GM19239 (cell line): ENCODE measurements around the gene NOP9.
A peak's percentile ranks its signal among the peaks of the same experiment; 100 is the strongest.

ENCODE experiments used
- DNase-seq: peaks from one replicate; pipeline ENCODE4 v3.0.0; 2011; ENCODE audit warnings: low spot score; ENCODE audit not compliant: insufficient read length
- FAIRE-seq: peaks from 2 replicates; lab custom pipeline; 2011; peaks lifted over from hg19 to GRCh38; lab: Jason Lieb, UNC

Gene NOP9

GRCh38 chr14:24262821-24263733 lies 36.6 kb upstream of the NOP9 start, which contains the start of gene TGM1:
TGM1 (minus strand) TSS chr14:24263177; CDS start chr14:24262352, 825 bp downstream.
- no peak for DNase-seq
- FAIRE-seq, result no peak

DNA sequence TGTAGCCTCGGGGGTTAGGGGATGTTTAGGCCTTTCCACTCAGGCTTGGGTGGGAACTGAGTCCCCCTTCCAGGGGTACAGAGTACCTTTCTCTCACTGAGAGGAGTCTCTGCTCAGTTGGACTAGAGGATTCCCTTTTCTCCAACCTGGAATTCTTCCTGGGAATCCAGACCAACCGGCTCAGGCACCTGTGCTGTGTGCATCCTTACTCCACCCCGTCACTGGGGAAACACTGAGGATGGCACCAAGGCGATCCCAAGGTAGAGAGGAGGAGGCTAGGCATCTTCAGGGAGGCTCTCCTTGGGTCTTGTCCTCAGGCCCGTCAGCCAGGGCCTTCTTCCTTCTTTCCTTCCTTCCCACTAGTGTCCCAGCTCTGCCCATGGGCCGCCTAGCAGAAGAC lies 35.8 kb upstream of the NOP9 start:
- FAIRE-seq (no peak), DNase-seq (no peak)

DNA sequence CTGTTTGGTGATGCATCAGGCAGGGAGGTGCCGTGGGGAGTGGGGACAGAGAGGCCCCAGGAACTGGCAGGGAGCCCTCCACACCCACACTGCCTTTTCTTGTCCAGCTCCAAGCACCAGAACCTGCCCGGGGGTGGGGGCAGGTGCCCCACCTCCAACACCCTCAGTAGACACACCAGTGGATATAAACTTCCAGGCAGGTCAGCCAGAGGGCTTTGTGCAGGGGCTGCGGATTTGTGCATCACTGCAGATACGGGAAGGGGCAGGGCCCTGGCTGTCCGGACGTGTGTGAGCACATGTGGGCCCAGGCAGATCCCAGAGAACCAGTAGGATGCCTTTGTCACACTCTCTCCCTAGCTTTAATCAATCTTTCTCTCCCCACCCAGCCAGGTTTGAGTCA lies 35.4 kb upstream of the NOP9 start:
- FAIRE-seq (no peak), DNase-seq (no peak)

- FAIRE-seq, result no peak
- no peak for DNase-seq
These were observed 33.1 kb upstream of the NOP9 start for GRCh38 chr14:24266344-24267244.

- DNase-seq (no peak), FAIRE-seq (no peak)
These were observed 32.1 kb upstream of the NOP9 start for GRCh38 chr14:24267516-24267915.

GRCh38 chr14:24268225-24268624 lies 31.4 kb upstream of the NOP9 start:
- FAIRE-seq, result no peak

GRCh38 chr14:24269368-24269767 lies 30.3 kb upstream of the NOP9 start:
- FAIRE-seq (no peak), DNase-seq (no peak)

More at GRCh38 chr14:24268225-24268624, 31.4 kb upstream of the NOP9 start:
- no peak for DNase-seq

GRCh38 chr14:24269910-24270536 lies 29.6 kb upstream of the NOP9 start:
- DNase-seq (no peak), FAIRE-seq (no peak)

- FAIRE-seq, result no peak
- DNase-seq, result no peak
These were observed 29.0 kb upstream of the NOP9 start for GRCh38 chr14:24270537-24271133.

GRCh38 chr14:24271134-24271833 lies 28.4 kb upstream of the NOP9 start, which contains the start of gene RABGGTA:
RABGGTA (minus strand) TSS chr14:24271597; CDS start chr14:24271115, 482 bp downstream.
- FAIRE-seq, result peak; percentile 82
- DNase-seq, result peak; percentile 91

DNA sequence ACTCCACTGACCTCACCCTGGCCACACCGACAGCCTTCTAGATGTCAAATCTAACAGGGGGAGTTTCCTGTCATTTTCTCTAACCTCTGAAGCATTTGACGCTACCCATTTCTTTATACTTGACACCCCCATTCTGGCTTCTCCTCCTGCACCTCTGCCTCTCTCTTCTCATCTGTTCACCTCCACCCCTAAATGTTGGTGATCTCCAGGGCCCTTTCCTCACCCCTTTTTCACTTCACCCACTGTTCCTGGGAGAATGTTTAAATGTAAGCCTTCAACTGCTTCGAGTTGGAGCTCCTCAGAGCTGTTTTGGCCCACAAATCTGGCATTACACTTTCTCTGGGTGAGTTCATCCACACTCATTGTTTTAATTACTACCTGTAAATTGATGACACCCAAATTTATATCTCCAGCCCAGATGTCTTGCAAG lies 27.8 kb upstream of the NOP9 start:
- FAIRE-seq (no peak), DNase-seq (no peak)

- FAIRE-seq, result no peak
- DNase-seq, result no peak
These were observed 27.2 kb upstream of the NOP9 start for GRCh38 chr14:24272467-24272866.

DNA sequence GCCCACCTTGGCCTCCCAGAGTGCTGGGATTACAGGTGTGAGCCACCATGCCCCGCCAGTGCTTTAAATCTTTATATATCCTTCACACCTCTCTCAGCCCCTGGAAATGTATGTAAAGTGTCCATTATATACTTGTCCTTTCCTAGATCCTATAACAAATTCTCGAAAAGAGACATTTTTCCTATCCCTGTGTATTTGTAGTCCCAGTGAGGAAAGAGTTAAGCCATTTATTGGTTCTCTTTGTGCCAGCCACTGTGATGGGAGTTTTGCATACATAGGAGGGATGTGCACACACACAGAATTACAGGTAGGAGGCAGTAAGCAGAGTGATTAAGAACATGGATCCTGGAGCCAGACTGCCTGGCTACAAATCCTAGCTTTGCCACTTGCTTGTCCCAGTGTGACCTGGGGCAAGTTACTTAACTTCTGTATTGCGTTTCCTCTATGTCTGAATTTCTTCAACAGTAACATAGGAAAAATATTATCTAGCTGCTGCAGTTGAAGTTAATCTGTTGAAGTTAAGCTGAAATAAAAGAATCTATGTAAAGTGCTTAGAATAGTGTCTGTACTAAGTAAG lies 26.1 kb upstream of the NOP9 start:
- no peak for DNase-seq
- no peak for FAIRE-seq

DNA sequence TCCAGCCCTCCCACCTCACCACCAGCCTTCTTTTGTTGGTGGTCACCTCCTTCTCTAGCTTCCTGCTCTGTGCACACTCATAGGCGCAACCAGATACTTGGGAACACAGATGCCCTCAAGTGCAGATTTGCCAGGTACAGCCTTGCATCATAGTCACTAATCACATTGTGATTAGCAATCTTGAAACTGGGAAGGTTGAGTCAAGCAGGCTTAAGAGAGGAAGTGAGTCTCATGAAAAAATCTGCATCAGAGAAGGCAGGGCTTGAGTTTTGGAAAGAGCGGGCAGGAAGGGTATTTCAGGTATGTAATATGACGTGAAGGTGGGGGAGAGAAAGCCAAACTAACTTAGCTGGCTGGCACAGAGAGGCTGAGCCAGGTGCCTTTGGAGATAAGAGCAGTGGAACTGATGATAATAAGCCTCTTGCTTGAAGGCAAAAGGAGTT lies 25.5 kb upstream of the NOP9 start:
- peak; percentile 60 for DNase-seq
- peak; percentile 96 for FAIRE-seq

DNA sequence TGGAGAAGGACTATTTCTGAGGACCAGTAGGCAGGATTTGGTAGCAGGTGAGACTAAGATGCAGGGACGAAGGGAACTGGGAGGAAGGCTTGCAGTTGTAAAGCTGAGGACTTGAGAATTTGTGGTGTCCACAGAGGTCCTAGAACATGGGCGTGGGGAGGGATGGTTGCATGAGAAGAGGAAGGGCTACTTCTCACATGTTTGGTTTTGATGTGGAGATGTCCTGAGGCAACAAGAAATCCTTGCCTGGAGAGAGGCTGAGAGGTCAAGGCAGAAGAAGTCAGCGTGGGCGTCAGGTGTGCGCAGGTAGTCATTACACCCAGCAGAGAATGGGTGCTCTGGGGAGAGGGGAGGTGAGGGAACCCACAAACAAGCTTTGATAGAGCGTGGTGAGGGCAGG lies 22.6 kb upstream of the NOP9 start:
- DNase-seq, result no peak
- no peak for FAIRE-seq

GRCh38 chr14:24277606-24278321 lies 21.9 kb upstream of the NOP9 start:
- FAIRE-seq (no peak), DNase-seq (no peak)

GRCh38 chr14:24278424-24278823 lies 21.2 kb upstream of the NOP9 start:
- FAIRE-seq, result no peak
- DNase-seq, result no peak
